Left renal pelvis (tissue), 4 donors: ENCODE results near the gene GDE1. TPM values are rescaled to one million over a fixed set of nuclear protein-coding genes. Genes with fewer than 3 reads are reported as not detected.

Experiments used
- DNase-seq, 4 donors: peaks; one replicate each; pipeline ENCODE4 v3.0.0-alpha.2; 2013; ENCODE audit warnings: low read depth in 4 of 4, low spot score in 3 of 4
- polyA plus RNA-seq, 4 donors: library from polyadenylated mRNA; unstranded; fragments of 120-200 nt; gene quantifications; one replicate each; pipeline ENCODE4 v1.2.1, GENCODE V29; 2013; ENCODE audit not compliant: insufficient read length in 4 of 4

Gene GDE1
- polyA plus RNA-seq, 4 donors, result 50.9 to 83.7 (median 71.8) TPM

GRCh38 chr16:19524616-19525384, 2.9 kb upstream of the GDE1 start:
- DNase-seq, result peak in 1 of 4 donors; percentile 38

- DNase-seq, result no peak
These were observed 2.4 kb upstream of the GDE1 start for GRCh38 chr16:19524356-19524615.

GRCh38 chr16:19523559-19524355, 1.9 kb upstream of the GDE1 start, which contains the start of gene CCP110:
Gene CCP110, plus strand, starts transcription at chr16:19523942. Its CDS starts 3,940 bp downstream, at chr16:19527882.
- peak; percentile 77 to 92 (median 90) for DNase-seq

GRCh38 chr16:19523184-19523558, 1.3 kb upstream of the GDE1 start:
- DNase-seq, result no peak

- DNase-seq, result no peak
These were observed 862 bp upstream of the GDE1 start for GRCh38 chr16:19522760-19523159.

GRCh38 chr16:19522397-19522732, 467 bp upstream of the GDE1 start:
- no peak for DNase-seq

- DNase-seq, result no peak
These were observed 1.0 kb downstream of the GDE1 start for GRCh38 chr16:19520861-19521331.

GRCh38 chr16:19518388-19518787, 3.5 kb downstream of the GDE1 start:
- DNase-seq, result no peak

GRCh38 chr16:19517424-19518089, 4.3 kb downstream of the GDE1 start:
- DNase-seq, result no peak

GRCh38 chr16:19515757-19516156, 6.1 kb downstream of the GDE1 start:
- no peak for DNase-seq

- no peak for DNase-seq
These were observed 8.4 kb downstream of the GDE1 start for GRCh38 chr16:19513377-19514053.

GRCh38 chr16:19512297-19512696, 9.6 kb downstream of the GDE1 start:
- DNase-seq, result no peak

GRCh38 chr16:19507867-19508266, 14.0 kb downstream of the GDE1 start:
- DNase-seq, result no peak

GRCh38 chr16:19506965-19507364, 14.9 kb downstream of the GDE1 start:
- DNase-seq, result no peak

- no peak for DNase-seq
These were observed 16.1 kb downstream of the GDE1 start for GRCh38 chr16:19505600-19506303.

- no peak for DNase-seq
These were observed 18.3 kb downstream of the GDE1 start for GRCh38 chr16:19503461-19504075.

- DNase-seq, result peak in 2 of 4 donors; percentile 36 to 45
These were observed 19.3 kb downstream of the GDE1 start for GRCh38 chr16:19502395-19503131.

- DNase-seq, result no peak
These were observed 22.4 kb downstream of the GDE1 start for GRCh38 chr16:19499481-19499880.

- DNase-seq, result no peak
These were observed 22.9 kb downstream of the GDE1 start for GRCh38 chr16:19499006-19499405.
